IMR-90 (cell line): ENCODE results near the gene EPN2. TPM values are rescaled to one million over a fixed set of nuclear protein-coding genes. Genes with fewer than 3 reads are reported as not detected.
"Not testable (repeated sequence)": the region's sequence is repeated elsewhere in the genome, so short reads cannot be mapped to it uniquely, and the experiment has no call there.

Experiments used
- ATAC-seq: fragments of 200-7000 bp; cut with Tn5 transposase; 2 replicates; pipeline ENCODE4 v1.9.1; 2020; ENCODE audit warnings: low read depth, mild to moderate bottlenecking, moderate library complexity
- BruUV-seq: library from RNA; stranded (reverse); fragments of 400-500 nt; replicated peaks from 2 replicates; lab custom pipeline; 2021; lab: Mats Ljungman, UMichigan
- CTCF ChIA-PET: fragments of 300-600 bp; formaldehyde crosslinking; extraction: SDS; loops from one replicate; lab custom pipeline; 2021; ENCODE audit warnings: antibody characterized with exemption; lab: Yijun Ruan, JAX
- POLR2A ChIA-PET: fragments of 300-600 bp; sonication (Branson Sonifier 250); formaldehyde crosslinking; loops from one replicate; lab custom pipeline; 2022; ENCODE audit warnings: antibody characterized with exemption; ENCODE audit not compliant: unreplicated experiment; lab: Charles Lee
- DNase-seq: peaks from one replicate; pipeline ENCODE4 v3.0.0; 2013
- H2AFZ ChIP-seq: replicated peaks from 2 replicates; pipeline ENCODE3; 2013; ENCODE audit warnings: low read length, mild to moderate bottlenecking; ENCODE audit not compliant: poor library complexity
- H2AK5ac ChIP-seq: 2 replicates; pipeline ENCODE4 v1.6.1; 2013; ENCODE audit warnings: low read depth, low read length, inconsistent platforms
- H2AK9ac ChIP-seq: replicated peaks from 2 replicates; pipeline ENCODE3; 2013; ENCODE audit warnings: mild to moderate bottlenecking, low read depth, low read length, moderate library complexity; ENCODE audit not compliant: poor library complexity
- H2BK120ac ChIP-seq: 2 replicates; pipeline ENCODE4 v1.6.1; 2013; ENCODE audit warnings: low read depth, low read length, inconsistent platforms
- H2BK15ac ChIP-seq: 3 replicates; pipeline ENCODE4 v1.6.1; 2013; ENCODE audit warnings: low read depth, low read length, inconsistent platforms
- H2BK20ac ChIP-seq: 2 replicates; pipeline ENCODE4 v1.6.1; 2013; ENCODE audit warnings: low read depth, mild to moderate bottlenecking, inconsistent platforms, low read length, moderate library complexity
- H2BK5ac ChIP-seq: 2 replicates; pipeline ENCODE4 v1.6.1; 2013; ENCODE audit warnings: mild to moderate bottlenecking, low read depth, low read length, inconsistent platforms; ENCODE audit not compliant: poor library complexity, severe bottlenecking
- H3K14ac ChIP-seq: replicated peaks from 2 replicates; pipeline ENCODE4 v1.6.1; 2013; ENCODE audit warnings: low read depth, low read length, inconsistent platforms
- H3K18ac ChIP-seq: 2 replicates; pipeline ENCODE4 v1.6.1; 2013; ENCODE audit warnings: low read depth, low read length, control low read depth
- H3K23ac ChIP-seq: 2 replicates; pipeline ENCODE4 v1.6.1; 2013; ENCODE audit warnings: low read depth, low read length, inconsistent platforms
- H3K27ac ChIP-seq: 2 replicates; pipeline ENCODE4 v1.5.1; 2013; ENCODE audit warnings: mild to moderate bottlenecking, control low read depth, low read length; ENCODE audit not compliant: insufficient read depth
- H3K27me3 ChIP-seq: 2 replicates; pipeline ENCODE4 v1.6.1; 2013; ENCODE audit warnings: low read length; ENCODE audit not compliant: control insufficient read depth, insufficient read depth
- H3K36me3 ChIP-seq: 2 replicates; pipeline ENCODE4 v1.6.1; 2013; ENCODE audit warnings: low read length, mixed read lengths; ENCODE audit not compliant: control insufficient read depth, insufficient read depth
- H3K4ac ChIP-seq: 2 replicates; pipeline ENCODE4 v1.6.1; 2013; ENCODE audit warnings: low read depth, low read length, inconsistent platforms
- H3K4me1 ChIP-seq: 2 replicates; pipeline ENCODE4 v1.6.1; 2013; ENCODE audit warnings: low read length, mixed read lengths; ENCODE audit not compliant: control insufficient read depth, insufficient read depth
- H3K4me2 ChIP-seq: 2 replicates; pipeline ENCODE4 v1.6.1; 2013; ENCODE audit warnings: low read depth, mild to moderate bottlenecking, control low read depth, low read length, moderate library complexity
- H3K4me3 ChIP-seq: 2 replicates; pipeline ENCODE4 v1.5.1; 2013; ENCODE audit warnings: low read depth, mild to moderate bottlenecking, control low read depth, low read length, moderate library complexity; ENCODE audit not compliant: insufficient read depth
- H3K56ac ChIP-seq: 2 replicates; pipeline ENCODE4 v1.6.1; 2013; ENCODE audit warnings: low read length, inconsistent platforms; ENCODE audit not compliant: insufficient read depth; ENCODE audit errors: extremely low read depth
- H3K79me1 ChIP-seq, 2 experiments: 2 replicates each; pipeline ENCODE4 v1.6.1; 2013; ENCODE audit warnings: low read length in 2 of 2, inconsistent platforms in 1 of 2, low read depth in 1 of 2
- H3K9ac ChIP-seq: 2 replicates; pipeline ENCODE4 v1.6.1; 2013; ENCODE audit warnings: low read depth, low read length, control low read depth
- H3K9me1 ChIP-seq: 2 replicates; pipeline ENCODE4 v1.6.1; 2013; ENCODE audit warnings: low read length, inconsistent platforms; ENCODE audit not compliant: insufficient read depth
- H3K9me3 ChIP-seq: 2 replicates; pipeline ENCODE4 v1.6.1; 2013; ENCODE audit warnings: low read length; ENCODE audit not compliant: control insufficient read depth, insufficient read depth
- H4K20me1 ChIP-seq: 2 replicates; pipeline ENCODE4 v1.6.1; 2013; ENCODE audit warnings: low read length, inconsistent platforms; ENCODE audit not compliant: insufficient read depth
- H4K5ac ChIP-seq: 2 replicates; pipeline ENCODE4 v1.6.1; 2013; ENCODE audit warnings: mild to moderate bottlenecking, low read depth, low read length, control low read depth
- H4K8ac ChIP-seq, 2 experiments: 2 replicates each; pipeline ENCODE4 v1.6.1; 2013; ENCODE audit warnings: low read depth in 2 of 2, low read length in 2 of 2, control low read depth in 1 of 2, inconsistent platforms in 1 of 2
- H4K91ac ChIP-seq: 2 replicates; pipeline ENCODE4 v1.6.1; 2013; ENCODE audit warnings: low read depth, low read length, inconsistent platforms; ENCODE audit not compliant: insufficient read depth
- WGBS, 2 experiments: methylation state at CpG; one replicate each; pipeline versions ENCODE4 v1.1.5 to v1.1.7; 2013; ENCODE audit warnings: missing lambda C conversion rate in 2 of 2; ENCODE audit not compliant: insufficient read length in 1 of 2; ENCODE audit errors: extremely low coverage in 2 of 2; 5-methylcytosine and 5-hydroxymethylcytosine counted together
- dilution Hi-C: fragments of 300-500 bp; cut with HindIII; formaldehyde crosslinking; loops from one replicate; pipeline ENCODE4 v1.14.3; 2018; ENCODE audit warnings: low sequenced_read_pairs; ENCODE audit not compliant: unreplicated experiment
- in situ Hi-C: fragments of 300-500 bp; cut with MboI; formaldehyde crosslinking; loops from 3 replicates; pipeline ENCODE4 v1.14.3; 2019; ENCODE audit warnings: low sequenced_read_pairs, inconsistent platforms, mixed read lengths
- intact Hi-C: fragments of 100-400 bp; cut with micrococcal nuclease; formaldehyde crosslinking; loops from 2 replicates; pipeline ENCODE4 v1.10.0; 2022
- polyA plus RNA-seq, 3 experiments: library from polyadenylated mRNA; depleted of rRNA; stranded (reverse); fragments of >200 nt; gene quantifications; 2 replicates each; pipeline ENCODE4 v1.2.3, GENCODE V29; 2012; ENCODE audit warnings: low replicate concordance in 1 of 3
- total RNA-seq: library from RNA; depleted of rRNA; stranded (reverse); fragments of >200 nt; gene quantifications from 2 replicates; pipeline ENCODE4 v1.2.3, GENCODE V29; 2012

The EPN2 gene
- total and polyA plus RNA-seq, 2 of the 4 experiments (the other 2 are of a cell fraction) = 14.9 to 25.3 TPM

- ATAC-seq = peak; percentile 68
- BruUV-seq = not testable (repeated sequence)
These were observed 17.8 kb upstream of the EPN2 start for GRCh38 chr17:19219384-19219783.

DNA sequence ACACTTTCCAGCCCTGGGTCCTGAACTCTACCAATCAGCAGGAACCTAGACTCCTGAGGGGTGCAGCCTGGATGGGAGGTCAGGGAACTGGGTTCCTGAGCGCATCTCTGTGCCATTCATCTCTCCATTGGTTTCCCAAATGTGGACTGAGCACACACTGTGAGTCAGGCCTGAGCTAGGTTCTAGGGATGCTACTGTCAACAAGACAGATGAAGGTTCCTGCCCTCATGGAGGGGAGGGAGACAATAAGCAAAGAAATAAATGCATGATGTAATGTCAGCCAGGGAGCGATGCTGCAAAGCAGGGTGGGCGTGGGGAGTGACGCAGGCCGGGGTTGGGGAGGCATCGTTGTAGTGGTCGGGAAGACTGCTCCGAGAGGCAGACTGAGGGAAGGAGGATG is 17.0 kb upstream of the EPN2 start:
- H4K91ac ChIP-seq, H3K27ac ChIP-seq, H3K14ac ChIP-seq, H4K5ac ChIP-seq, H2AK9ac ChIP-seq, H2AK5ac ChIP-seq, H2BK20ac ChIP-seq, CTCF ChIA-PET, H3K4me1 ChIP-seq, in situ Hi-C loops, intact Hi-C loops, H2AFZ ChIP-seq, H3K27me3 ChIP-seq, dilution Hi-C loops, H3K4me3 ChIP-seq, BruUV-seq, H3K36me3 ChIP-seq, H2BK15ac ChIP-seq, H3K79me1 ChIP-seq, H3K4ac ChIP-seq, H3K9me3 ChIP-seq, H2BK5ac ChIP-seq, H4K8ac ChIP-seq, ATAC-seq, H3K18ac ChIP-seq, H2BK120ac ChIP-seq, H3K4me2 ChIP-seq, H3K9ac ChIP-seq, DNase-seq, H3K23ac ChIP-seq, H4K20me1 ChIP-seq, H3K56ac ChIP-seq, POLR2A ChIA-PET, H3K9me1 ChIP-seq: not testable (repeated sequence)
- WGBS, 2 experiments = no CpG with 5 or more reads among the region's 8 CpGs

More at GRCh38 chr17:19219384-19219783, 17.8 kb upstream of the EPN2 start:
- H2BK5ac ChIP-seq, H4K8ac ChIP-seq, intact Hi-C loops, H3K14ac ChIP-seq, in situ Hi-C loops, H3K4me2 ChIP-seq, H3K9ac ChIP-seq, H3K4me1 ChIP-seq, H3K4ac ChIP-seq, H2BK15ac ChIP-seq, dilution Hi-C loops, H2BK20ac ChIP-seq, H3K23ac ChIP-seq, H4K5ac ChIP-seq, H3K27me3 ChIP-seq, DNase-seq, H3K9me1 ChIP-seq, H3K4me3 ChIP-seq, H3K9me3 ChIP-seq, H2AK9ac ChIP-seq, H3K18ac ChIP-seq, H2AFZ ChIP-seq, H3K27ac ChIP-seq, H3K56ac ChIP-seq, H3K36me3 ChIP-seq, H3K79me1 ChIP-seq, POLR2A ChIA-PET, H2AK5ac ChIP-seq, H2BK120ac ChIP-seq, H4K91ac ChIP-seq, H4K20me1 ChIP-seq, CTCF ChIA-PET: not testable (repeated sequence)
- no CpG with 5 or more reads among the region's 11 CpGs for WGBS, 2 experiments
